HG03521 (cell line): ENCODE data around the gene RPL32.
"Not testable (repeated sequence)": the region's sequence is repeated elsewhere in the genome, so short reads cannot be mapped to it uniquely, and the experiment has no call there.

Experiments used
- ATAC-seq: cut with Tn5 transposase; IDR thresholded peaks from one replicate; pipeline ENCODE4 v1.9.1; 2021; ENCODE audit warnings: mild to moderate bottlenecking, moderate library complexity; ENCODE audit not compliant: unreplicated experiment

RPL32 gene

DNA sequence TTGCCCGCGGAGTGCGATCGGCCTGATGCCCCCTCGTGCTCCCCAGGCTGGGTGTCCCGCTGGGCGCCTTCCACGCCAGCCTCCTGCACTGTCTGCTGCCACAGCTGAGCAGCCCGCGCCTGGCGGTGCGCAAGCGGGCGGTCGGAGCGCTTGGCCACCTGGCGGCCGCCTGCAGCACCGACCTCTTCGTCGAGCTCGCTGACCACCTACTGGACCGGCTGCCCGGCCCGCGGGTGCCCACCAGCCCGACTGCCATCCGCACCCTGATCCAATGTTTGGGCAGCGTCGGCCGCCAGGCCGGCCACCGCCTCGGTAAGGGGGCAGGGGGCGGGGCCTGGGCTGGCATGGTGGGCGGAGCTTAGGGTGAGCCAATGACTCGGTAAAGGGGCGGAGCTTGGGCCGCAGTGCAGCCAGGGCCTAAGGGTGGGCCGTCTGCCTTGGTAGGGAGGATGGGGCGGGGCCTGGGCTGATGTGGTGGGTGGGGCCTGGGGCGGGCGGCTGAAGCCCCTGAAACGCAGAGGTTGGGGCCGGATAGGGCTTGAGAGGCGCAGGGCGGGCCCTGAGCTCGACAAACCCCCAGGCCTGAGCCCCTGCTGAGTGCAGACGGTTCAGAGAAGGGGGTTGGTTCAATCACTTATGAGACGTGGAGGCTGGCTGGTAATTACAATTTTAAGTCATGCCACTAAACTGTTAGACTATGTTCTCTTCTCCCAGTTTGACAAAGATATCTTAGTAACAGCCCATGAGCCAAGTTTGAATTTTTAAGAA lies 31.2 kb downstream of the RPL32 start:
- peak; percentile 98 for ATAC-seq

DNA sequence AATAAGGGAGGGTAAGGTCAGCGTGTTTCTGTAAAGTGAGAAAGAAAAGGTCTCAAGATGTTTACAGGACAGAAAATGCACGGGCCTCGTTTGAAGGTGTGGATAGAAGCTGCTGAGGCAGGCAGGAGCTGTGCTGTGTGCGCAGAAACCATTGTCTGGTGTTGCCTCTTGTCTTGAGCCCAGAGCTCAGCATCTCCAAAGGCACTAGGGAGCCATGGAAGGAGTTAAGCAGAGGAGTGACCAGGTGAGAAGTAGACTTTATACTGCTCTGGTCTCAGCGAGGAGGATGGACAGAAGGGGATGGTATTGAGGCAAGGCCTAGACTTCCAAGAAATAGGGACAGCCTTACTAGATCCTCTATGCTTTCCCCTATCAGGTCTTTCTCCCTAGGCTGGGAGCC lies 31.9 kb downstream of the RPL32 start:
- no peak for ATAC-seq

GRCh38 chr3:12809001-12809400 lies 32.4 kb downstream of the RPL32 start:
- ATAC-seq = no peak

DNA sequence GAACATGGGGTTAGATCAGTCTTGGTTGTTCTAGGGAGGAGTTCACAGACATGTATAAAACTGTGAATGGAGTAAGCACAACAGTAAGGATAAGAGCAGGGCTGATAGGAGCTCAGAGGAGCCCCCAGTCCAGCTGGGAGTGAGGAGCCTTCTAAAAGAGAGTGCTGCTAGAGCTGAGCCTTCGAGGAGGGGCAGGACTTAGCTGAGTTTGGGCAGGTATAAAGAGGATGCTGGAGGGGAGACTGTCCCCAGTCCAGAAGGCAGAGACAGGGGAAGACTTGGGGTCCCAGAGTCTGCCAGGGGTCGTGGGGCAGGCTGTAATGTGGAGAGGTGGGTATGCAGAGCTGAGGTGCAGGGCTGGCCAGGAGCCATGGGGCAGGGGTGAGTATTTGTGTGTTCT lies 32.8 kb downstream of the RPL32 start:
- no peak for ATAC-seq

- no peak for ATAC-seq
These were observed 33.6 kb downstream of the RPL32 start for GRCh38 chr3:12807601-12808359.

- no peak for ATAC-seq
These were observed 34.3 kb downstream of the RPL32 start for GRCh38 chr3:12807066-12807465.

GRCh38 chr3:12803371-12803770 lies 38.0 kb downstream of the RPL32 start:
- ATAC-seq = no peak

GRCh38 chr3:12799525-12800440 lies 41.6 kb downstream of the RPL32 start:
- ATAC-seq = no peak

DNA sequence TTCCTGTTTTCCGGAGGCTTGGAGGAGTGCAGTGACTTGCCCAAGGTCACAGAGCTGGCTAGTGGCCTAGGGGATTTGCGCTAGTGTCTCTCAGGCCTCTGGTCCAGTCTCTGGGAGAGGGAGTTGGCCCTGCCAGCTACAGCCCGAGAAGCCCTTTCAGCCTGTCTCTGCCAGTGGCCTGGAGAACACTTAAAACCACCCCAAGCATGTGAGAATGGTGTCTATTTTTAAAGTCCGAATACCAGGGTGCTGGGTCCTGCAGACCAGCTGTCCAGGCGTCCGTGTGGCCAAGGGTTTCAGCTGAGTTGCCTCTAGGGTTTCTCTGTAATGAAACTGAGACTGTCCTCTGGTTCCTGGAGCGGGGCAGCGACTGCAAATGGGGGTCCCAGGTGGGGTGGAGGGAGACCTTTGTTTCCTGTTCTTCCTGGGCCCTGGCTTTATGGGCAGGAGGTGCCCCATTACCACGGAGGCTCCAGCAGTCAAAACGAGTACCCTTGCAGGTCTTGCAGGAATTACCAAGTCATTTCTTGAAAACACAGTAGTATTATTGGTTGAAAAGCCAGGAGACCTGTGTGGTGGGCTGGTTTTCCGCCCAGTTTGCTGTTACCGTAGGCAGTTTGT lies 42.7 kb downstream of the RPL32 start:
- no peak for ATAC-seq

GRCh38 chr3:12797892-12798558 lies 43.3 kb downstream of the RPL32 start:
- no peak for ATAC-seq

DNA sequence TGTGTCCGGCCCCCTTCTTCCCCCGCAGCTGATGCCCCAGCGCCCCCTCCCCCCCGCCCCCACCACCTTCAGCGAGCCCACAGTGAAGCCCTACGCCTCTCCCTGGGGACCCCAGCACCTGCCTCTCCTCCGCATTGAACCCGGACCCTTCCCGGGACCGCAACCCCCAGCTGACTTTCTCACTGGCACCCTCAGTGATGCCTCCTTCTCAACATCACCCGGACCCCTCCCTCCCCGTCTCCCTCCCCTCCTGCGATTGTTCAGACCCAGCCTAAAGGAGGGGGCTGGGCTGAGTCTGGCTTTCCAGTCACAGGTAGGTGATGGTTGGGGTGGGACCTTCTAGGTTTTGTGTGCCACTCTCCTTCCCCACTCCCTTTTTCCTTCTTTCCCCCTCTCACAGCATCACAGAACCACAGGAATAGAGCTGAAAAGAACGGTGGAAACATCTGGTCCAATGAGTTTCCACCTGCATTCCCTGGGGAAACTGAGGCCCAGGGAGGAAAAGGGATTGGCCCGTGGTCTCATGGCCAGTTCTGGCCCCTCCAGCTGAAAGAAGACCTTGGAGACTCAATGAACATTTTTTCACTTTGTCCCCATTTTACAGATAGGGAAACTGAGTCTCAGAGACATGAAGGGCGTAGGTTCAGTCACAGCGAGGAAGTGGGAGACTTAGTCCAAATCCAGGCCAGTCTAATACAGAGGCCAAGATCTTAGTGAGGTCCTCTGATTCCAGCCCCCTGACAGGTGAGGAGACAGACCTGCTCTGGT lies 44.1 kb downstream of the RPL32 start:
- ATAC-seq = no peak

DNA sequence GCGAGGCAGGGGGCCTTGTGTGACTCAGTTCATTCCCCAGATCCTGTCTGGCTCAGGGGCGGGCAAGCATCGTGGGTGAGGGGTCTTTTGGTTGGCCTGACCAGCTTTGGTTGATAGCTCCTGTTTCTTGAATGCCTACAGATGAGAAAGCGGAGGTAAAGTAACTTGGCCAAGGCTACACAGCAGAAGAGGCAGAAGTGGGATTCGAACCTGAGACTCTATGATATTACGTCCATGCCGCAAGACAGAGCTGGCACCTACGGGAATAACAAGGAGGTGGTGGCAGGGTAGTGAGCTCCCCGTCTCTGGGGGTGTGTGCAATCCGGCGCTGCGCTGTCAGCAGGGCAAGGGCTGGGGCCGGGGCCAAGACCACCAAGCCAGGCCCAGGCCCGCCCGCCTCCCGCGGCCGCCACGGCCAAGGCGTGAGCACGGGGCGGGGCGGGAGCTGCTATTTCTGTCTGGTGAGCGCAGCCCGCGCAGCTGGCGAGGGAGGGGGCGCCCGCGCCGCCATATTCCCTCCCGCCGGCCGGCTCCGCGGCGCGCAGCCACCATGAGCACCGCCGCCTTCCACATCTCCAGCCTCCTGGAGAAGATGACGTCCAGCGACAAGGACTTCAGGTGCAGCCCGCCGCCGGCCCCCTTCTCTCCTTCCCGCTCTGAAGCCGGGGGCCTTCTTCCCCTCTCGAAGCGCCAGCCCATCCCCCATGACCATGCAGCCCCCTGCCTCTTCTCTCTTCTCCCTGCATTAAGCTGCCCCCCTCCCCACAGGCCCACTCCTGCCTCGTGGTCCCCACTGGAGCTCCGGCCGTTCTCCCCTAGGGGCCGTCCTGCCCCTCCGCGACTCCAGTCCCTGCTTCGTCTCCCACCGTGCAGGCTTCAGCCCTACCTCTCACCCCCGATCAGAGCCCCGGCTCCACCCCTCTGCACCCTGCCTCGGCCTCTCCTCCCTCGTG lies 44.9 kb downstream of the RPL32 start, which contains the start of gene CAND2:
Gene CAND2, plus strand, starts transcription at position 510 of the 953 bp plus-strand sequence. Its CDS starts 41 bp downstream, at position 551.
- no peak for ATAC-seq

- no peak for ATAC-seq
These were observed 47.7 kb downstream of the RPL32 start for GRCh38 chr3:12793701-12794100.

GRCh38 chr3:12791430-12791829 lies 49.9 kb downstream of the RPL32 start:
- no peak for ATAC-seq

DNA sequence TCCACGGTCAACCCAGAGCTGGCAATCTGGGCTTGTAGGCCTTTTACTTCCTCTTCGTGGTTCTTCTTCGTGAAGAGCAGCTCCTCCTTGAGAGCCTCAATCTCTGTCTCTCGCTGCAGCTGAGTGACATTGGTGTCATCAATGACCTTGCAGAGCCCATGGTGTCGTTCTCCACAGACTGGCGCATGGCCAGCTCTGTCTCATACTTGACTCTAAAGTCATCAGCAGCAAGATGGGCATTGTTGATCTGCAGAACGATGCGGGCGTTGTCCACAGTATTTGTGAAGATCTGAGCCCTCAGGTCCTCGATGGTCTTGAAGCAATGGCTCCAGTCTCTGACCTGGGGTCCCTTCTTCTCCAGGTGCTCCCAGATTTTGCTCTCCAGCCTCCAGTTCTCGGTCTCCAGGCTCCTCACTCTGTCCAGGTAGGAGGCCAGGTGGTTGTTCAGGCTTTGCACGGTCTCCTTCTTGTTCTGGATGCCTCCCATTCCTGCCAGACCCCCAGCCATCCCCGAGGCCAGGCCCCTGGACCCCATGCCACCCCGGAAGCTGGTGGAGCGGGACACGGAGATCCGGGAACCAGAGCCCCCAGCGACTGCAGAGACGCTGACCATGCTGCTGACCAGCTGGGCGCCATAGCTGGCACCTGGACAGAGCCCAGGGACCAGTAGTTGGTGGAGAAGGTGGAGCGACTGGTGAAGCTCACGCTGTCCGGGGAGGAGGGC lies 53.2 kb downstream of the RPL32 start:
- ATAC-seq = not testable (repeated sequence)

DNA sequence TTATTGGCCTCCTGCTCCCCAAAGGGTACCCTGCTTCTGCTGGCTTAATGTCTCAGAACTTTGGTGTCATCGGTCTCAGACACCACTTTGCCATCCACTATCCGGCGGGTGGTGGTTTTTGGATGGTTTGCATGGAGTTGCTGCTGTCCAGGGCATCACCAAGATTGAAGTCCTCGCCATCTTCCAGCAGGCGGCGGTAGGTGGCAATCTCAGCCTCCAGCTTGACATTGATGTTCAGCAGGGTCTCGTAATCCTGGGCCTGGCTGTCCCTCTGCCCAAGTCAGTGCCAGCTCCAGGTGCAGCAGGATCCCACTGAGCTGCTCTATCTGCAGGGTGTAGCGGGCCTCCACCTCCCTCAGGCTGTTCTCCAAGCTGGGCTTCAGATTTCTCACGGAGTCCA lies 54.0 kb downstream of the RPL32 start:
- not testable (repeated sequence) for ATAC-seq

GRCh38 chr3:12785096-12785495 lies 56.3 kb downstream of the RPL32 start:
- ATAC-seq = no peak
